DMS 273 treated with DMSO at 0.1 percent for 48 hours (cell line): ENCODE data around the gene TEDC2.
"Not testable (repeated sequence)": the region's sequence is repeated elsewhere in the genome, so short reads cannot be mapped to it uniquely, and the experiment has no call there.

Experiments
- DNase-seq: peaks from one replicate; lab custom pipeline; 2025; lab: John Stamatoyannopoulos, UW

The TEDC2 gene

DNA sequence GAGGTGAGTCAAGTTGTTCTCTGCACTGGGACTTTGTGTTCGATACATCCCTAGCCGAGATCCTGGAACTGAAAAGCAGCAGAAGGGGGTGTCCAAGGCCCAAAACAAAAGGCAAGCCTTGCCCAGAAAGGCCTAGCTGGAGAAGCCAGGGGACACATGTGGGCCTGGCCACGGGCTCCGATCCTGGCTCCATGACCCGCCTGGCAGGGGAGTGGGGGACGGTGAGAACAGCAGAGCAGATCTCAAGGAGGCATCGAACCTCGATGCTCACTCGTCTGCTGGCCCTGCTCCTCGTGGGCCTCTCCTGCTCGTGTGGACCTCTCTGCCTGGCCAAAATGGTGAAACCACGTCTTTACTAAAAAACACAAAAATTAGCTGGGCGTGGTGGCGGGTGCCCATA is 21.8 kb upstream of the TEDC2 start:
- DNase-seq, result no peak

DNA sequence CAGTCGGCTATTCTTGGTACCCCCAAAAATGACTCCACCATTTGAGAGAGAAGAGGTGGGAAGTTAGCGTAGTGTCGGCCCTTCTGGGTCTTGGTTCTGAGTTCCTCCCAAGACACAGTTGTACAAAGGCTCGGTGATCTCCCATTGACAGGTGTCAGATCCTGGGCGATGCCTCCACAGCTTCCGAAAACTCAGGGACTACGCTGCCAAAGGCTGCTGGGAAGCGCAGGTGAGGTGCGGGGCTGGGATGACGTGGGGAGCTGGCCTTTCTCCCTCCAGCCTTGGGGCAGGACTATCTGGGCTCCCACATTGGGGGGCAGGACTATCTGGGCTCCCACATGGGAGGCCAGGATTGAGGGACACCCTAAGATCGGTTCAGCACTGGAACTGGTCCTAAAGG is 20.3 kb upstream of the TEDC2 start:
- no peak for DNase-seq

DNA sequence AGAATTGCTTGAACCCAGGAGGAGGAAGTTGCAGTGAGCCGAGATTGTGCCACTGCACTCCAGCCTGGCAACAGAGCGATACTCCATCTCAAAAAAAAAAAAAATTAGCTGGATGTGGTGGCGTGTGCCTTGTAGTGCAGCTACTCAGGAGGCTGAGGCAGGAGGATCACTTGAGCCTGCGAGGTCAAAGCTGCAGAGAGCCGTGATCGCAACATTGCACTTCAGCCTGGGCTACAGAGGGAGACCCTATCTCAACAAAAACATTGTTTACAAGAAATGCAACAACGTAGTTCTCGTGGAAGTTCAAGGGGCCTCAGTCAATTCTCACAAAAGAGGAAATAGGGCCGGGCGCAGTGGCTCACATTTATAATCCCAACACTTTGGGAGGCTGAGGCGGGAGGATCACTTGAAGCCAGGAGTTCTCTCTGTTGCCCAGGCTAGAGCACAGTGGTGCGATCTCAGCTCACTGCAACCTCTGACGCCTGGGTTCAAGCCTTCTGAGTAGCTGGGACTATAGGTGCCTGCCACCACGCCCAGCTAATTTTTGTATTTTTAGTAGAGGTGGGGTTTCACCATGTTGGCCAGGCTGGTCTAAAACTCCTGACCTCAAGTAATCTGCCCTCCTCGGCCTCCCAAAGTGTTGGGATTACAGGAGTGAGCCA is 18.6 kb upstream of the TEDC2 start:
- not testable (repeated sequence) for DNase-seq

DNA sequence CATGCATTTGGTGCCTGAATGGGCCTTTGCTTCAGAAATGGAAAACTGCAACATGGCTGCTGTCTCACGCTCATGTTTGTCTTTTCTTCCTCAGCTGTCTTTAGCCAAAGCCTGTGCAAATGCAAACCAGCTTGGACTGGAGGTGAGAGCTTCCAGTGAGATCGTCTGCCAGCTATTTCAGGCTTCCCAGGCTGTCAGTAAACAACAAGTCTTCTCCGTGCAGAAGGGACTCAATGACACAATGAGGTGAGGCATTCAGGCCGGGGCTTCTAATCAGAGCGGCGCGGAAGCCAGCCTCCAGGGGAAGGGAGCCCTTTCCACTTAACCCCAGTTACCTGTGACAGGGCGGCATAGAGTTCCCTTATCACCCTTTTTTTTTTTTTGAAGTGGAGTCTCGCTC is 16.4 kb upstream of the TEDC2 start:
- DNase-seq, result no peak

DNA sequence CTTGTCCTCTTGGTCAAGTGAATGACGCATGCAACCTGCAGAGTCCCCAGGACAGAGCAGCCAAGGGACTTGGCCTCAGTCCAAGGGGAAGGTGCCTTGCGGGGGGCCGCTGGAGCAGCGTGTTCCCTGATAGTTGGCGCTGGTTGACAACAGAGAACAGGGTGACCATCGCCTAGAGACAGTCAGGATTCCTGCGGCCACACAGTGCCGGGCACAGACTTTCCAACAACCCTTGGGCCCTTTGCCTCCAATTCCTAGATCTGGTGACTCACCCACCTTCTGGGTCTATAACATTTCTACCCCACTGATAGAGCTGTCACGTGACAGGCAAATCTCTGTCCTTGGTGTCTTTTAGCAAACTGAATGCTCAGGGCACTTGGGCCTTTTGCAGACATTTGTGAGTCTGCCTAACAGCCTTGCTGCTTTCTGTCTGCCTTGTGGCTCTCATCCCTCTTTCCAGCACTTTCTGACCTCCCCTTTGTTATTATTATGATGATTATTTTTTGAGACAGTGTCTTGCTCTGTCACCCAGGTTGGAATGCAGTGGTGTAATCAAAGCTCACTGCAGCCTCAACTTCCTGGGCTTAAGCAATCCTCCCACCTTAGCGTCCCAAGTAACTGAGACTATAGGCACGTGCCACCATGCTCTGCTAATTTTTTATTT is 11.9 kb upstream of the TEDC2 start:
- DNase-seq, result no peak

DNA sequence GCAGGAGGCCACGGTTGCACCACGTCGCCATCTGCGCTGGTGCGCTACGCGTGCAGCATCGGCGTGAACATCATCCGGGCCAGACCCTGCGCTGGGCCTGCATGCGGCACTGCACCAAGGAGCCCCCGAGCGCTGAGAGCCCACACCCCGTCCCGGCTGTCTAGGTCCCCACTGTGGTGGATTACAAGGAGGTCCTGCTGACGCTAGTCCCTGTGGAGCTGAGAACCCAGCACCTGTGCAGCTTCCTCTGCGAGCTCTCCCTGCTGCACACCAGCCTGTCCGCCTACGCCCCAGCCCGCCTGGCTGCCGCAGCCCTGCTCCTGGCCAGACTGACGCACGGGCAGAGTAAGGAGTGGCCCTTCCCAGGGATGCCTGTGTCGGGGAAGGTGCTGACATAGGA is 10.8 kb upstream of the TEDC2 start:
- no peak for DNase-seq

DNA sequence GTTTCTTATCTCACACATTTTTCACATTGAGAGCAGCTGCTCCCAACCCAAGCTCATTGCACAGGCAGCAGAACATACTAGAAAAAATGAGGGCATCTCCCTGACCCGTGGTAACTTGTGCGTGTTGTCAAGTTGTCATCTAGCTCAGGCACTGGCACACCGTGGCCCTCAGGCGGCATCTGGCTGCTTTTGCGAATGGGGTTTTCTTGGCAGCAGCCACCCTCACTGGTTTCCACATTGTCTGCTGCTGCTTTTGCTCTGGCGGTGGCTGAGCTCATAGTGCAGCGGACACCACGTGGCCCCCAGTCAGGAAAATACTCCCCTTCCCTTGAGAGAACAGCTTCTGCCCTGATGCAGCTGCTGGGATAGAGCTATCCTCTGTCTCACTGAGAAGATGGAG is 9.4 kb upstream of the TEDC2 start:
- DNase-seq, result no peak

DNA sequence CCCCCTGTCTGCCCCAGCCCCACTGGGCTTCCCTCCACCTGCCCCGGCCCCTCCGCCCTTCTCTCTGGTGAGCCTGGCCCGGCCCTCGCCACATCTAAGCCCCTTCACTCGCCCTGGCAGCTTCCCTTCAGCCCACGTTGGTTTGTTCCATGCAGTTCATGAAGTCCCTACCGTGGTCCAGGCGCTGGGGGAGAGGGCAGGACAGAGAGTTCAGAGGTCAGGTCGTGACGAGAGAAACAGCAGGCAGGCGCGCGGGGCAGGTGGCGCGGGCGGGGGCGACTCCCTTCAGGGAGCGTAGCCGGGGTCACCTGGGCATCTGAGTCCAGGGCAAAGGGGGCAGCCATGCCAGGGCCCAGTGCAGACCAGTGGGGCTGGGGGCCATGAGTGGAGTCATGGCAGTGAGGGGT is 8.9 kb upstream of the TEDC2 start:
- no peak for DNase-seq

DNA sequence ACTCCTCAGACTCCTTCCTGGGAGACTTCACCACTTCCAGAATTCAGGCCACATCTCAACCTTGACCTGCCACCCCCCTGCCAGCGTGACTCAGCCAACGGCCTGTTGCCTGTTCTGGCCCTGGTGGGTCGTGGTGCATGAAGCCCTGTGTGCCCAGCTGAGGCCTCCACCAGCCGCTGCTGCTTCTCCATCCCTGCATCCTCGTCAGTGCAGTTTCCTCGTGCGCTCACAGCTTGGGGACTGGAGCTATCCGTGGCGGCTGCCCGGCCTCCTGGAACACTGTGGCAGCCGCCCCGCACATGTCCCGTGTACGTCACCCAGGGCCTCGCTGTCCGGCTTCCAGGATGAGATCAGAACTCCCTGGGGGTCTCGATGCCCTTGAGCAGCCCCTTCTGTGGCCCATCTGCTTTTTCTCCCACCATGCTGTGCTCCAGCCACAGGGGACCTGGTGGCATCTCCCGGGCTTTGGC is 8.0 kb upstream of the TEDC2 start:
- no peak for DNase-seq

DNA sequence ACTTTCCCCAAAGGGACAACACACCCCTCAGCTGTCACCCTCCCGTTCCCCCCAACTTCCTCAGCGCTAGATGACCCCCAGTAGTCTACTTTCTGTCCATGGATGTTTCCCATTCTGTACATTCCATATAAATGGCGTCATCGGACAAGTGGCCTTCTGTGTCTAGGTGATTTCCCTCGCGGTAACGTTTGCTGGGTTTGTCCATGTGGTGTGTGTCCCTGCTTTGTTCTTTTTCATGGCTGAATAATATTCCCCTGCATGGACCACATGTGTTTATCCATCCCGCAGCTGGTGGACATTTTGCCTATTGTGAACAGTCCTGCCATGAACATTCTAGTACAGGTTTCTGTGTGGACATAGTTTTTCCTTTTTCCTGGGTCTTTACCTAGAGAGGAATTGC is 7.3 kb upstream of the TEDC2 start:
- no peak for DNase-seq

DNA sequence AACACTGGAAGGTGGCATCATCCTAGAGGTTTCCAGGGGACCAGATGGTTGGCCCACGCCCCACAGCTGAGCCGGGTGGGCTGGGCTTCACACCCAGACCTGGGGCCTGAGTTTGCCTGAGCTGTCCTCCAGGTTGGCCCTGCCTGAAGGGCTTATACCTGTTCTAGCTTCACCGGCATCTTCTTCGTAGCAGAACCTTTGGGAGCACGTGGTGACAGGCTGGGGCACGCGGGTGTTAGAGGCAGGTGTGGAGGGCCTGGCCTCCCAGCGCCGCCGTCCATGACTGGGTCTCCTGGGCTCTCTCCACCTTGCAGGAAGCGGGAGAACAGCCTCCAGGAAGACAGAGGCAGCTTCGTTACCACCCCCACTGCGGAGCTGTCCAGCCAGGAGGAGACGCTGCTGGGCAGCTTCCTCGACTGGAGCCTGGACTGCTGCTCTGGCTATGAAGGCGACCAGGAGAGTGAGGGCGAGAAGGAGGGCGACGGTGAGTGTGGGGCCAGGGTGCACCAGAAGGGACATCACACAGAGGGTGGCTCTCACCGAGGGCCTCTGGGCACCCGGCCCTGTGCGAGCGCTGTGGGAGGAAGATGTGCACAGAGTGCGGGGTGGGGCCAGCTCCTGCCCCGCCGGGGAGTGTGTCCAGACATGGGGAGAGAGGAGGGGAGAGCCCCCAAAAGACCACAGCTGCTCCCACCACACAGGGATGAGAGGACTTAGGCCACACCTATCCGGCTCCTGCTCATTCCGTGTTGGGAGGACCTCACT is 4.6 kb upstream of the TEDC2 start:
- DNase-seq, result no peak

DNA sequence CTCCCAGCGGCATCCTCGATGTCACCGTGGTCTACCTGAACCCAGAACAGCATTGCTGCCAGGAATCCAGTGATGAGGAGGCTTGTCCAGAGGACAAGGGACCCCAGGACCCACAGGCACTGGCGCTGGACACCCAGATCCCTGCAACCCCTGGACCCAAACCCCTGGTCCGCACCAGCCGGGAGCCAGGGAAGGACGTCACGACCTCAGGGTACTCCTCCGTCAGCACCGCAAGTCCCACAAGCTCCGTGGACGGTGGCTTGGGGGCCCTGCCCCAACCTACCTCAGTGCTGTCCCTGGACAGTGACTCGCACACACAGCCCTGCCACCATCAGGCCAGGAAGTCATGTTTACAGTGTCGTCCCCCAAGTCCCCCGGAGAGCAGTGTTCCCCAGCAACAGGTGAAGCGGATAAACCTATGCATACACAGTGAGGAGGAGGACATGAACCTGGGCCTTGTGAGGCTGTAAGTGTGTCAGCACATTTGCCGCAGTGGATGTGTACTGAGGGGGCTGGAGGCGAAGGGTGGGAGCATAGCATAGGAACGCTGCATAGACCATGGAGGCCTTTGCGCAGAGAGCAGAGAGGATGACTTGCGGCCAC is 3.3 kb upstream of the TEDC2 start:
- DNase-seq, result no peak

DNA sequence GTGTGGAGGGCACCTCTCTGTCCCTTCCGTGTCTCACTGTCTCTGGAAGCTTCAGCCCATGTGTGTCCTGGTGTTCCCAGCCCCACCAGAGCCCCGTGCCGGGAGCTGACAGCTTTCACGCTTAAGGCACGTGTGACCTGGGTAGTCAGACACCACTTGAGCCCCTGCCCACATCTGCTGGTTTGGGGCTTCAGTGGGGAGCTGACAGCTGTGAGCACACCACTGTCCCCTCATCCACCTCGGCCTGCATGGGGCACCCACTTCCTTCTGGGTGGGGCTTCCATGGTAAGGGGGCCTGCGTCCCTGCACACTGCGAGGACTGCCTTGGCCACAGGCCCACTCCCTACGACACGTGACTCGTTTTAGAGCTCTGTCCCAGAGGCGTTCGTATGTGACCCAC is 2.6 kb upstream of the TEDC2 start:
- no peak for DNase-seq

DNA sequence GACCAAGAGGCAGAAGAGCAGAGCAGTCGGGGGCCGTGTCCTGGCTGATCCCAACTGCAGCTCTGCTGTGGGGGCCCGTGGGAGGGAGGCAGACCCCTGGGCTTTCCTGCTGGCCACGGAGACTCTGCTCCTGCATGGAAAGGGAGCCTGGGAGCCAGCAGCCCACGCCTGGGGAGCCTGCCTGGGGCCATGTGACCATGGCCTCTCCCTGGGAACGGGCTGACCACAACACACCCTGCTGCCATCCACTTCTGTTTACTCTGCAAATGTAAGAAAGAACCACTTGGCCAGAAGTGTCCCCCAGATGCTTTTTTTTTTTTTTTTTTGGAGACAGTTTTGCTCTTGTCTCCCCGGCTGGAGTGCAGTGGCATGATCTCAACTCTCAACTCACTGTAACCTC is 2.0 kb upstream of the TEDC2 start:
- no peak for DNase-seq

DNA sequence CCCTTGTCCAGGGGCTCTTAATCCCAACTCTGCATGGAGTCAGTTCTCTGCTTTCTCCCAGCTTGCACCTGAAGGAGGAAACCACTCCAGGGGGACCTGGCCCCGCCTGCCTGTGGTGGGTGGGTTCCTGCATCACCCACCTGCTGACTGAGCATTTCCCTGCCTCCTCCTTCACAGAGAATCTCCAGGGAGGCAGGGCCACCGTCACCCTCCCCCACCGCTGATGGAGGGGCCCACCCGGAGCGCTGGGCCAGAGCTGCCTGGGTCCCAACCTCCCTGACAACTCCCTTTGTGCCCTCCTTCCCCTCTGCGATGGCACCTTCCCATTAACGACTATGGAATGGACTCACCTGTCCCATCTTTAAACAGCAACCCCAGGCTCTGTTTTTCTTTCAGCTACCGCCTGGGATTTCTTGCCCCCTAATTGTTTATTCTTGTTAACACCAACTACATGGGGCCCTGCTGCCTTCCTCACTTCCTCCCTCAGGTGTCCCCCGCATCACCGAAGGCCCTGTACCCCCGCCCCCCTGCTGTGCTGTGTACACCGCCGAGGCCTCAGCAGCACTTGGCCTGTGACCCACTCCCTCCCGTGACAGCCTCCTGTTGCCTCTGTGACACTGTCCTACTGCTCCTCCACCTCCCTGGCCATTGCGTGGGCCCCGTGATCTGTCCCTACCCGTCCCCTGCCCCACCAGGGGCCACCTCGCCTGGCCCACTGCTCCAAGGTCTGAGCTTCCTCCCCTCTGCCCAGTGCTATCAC is 842 bp upstream of the TEDC2 start:
- DNase-seq, result no peak

DNA sequence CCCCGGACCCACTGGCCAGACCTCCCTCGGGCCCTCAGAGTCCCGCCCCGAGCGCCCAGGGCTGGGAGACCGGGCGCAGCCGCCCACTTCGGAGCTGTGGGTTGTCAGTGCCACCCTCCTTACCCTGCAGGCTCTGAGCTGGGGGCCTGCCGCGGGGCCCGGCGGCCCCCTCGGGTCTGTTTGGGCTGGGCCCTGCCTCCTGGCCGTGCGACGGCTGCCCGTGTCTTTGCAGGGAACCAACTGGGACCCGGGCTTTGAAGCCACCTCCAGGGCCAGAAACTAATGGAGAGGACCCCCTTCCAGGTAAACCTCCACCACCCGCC is 443 bp downstream of the TEDC2 start:
- DNase-seq, result no peak

DNA sequence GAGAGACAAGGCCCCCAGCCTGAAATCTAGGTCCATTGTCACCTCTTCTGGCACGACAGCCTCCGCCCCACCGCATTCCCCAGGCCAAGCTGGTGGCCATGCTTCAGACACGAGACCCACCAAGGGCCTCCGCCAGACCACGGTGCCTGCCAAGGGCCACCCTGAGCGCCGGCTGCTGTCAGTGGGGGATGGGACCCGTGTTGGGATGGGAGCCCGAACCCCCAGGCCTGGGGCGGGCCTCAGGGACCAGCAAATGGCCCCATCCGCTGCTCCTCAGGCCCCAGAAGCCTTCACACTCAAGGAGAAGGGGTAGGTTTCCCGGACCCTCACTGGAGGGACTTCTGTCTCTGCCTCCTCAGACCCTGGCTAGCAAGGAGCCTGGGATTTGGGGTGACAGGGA is 1.0 kb downstream of the TEDC2 start:
- no peak for DNase-seq

DNA sequence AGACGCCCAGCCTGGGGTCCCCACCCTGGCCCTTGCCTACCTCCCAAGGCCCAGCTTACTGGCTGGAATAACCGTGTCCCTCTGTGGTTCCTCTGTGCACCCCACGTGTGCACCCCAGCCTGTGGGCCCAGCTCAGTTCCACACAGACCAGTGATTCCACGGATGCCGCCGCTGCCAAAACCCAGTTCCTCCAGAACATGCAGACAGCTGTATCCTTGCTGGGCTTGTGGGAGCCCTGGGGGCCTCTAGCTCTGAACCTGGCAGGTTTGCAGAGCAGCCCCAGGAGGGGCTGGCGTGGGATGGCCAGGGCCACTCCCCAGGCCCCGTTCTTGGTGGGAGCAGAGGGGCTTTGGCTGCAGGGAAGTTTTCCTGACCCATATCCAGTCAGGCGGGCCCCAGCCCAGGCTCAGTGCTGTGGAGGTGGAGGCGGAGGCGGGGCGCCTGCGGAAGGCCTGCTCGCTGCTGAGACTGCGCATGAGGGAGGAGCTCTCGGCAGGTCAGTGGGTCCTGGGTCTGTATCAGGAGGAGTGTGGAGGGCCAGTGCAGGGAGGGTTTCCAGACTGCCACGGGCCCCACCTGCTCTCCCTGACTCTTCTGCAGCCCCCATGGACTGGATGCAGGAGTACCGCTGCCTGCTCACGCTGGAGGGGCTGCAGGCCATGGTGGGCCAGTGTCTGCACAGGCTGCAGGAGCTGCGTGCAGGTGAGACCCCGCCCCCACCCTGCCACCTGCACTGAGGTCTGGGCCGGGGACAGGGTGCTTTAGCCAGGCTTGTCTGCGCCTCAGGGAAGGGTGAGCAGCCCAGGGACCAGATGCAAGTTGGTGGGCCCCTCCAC is 2.3 kb downstream of the TEDC2 start:
- DNase-seq, result no peak

DNA sequence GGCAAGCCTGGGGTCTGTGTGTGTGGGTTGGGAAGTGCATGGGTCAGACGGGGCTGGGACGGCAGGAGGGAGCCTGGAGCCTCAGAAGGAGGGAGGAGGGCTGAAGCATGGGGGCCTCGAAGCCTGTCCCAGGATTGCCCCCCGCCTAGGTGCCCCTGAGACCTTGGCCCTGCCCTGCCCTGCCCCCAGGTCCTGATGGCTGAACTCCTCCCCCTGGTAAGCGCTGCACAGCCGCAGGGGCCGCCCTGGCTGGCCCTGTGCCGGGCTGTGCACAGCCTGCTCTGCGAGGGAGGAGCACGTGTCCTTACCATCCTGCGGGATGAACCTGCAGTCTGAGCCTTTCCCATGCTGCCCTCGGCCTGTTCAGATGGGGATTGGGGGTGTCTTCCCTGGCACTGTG is 4.4 kb downstream of the TEDC2 start:
- no peak for DNase-seq

DNA sequence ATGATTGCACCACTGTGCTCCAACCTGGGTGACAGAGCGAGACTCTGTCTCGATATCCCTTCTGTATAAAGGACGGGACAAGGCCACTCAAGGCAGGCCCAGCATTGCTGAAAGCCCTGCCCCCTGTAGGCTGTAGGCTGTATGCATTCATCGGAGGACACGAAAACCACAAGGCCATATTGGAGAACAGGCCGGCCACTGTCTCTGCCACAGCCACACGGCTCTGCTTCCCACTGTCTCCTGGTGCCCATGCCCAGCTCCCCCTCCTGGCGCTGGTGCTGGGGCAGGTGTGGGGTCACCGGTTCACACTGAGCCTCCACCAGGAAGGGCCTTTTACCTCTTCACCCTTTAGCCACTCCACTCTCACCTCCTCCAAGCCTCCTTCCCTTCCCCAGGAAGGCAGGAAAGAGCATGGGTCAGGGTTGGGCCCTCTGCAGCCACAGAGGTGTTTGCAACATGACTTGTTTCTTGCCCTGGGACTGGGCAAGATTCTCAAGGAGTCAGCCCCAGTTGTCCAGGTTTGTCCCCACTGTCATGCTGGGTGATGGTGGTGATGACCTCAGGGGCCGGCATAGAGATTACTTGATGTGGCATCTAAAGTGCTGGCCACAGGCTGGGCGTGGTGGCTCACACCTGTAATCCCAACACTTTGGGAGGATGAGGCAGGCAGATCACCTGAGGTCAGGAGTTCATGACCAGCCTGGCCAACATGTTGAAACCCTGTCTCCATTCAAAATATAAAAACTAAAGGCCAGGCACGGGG is 5.9 kb downstream of the TEDC2 start:
- DNase-seq, result no peak
